Ectodermal cell (in vitro differentiated cells): ENCODE data around the gene ACACA.

ENCODE experiments used
- H3K27ac ChIP-seq: 2 replicates; pipeline ENCODE4 v1.7.0; 2013; ENCODE audit warnings: mild to moderate bottlenecking, low read depth, low read length; ENCODE audit not compliant: insufficient read depth, poor library complexity, severe bottlenecking
- H3K27me3 ChIP-seq: 2 replicates; pipeline ENCODE4 v1.7.0; 2013; ENCODE audit warnings: mild to moderate bottlenecking, low read length; ENCODE audit not compliant: insufficient read depth, control insufficient read depth, poor library complexity, severe bottlenecking
- H3K36me3 ChIP-seq: one replicate; pipeline ENCODE4 v1.7.0; 2013; ENCODE audit warnings: low read length; ENCODE audit not compliant: control insufficient read depth, insufficient read depth
- H3K4me1 ChIP-seq: one replicate; pipeline ENCODE4 v1.7.0; 2013; ENCODE audit warnings: low read length; ENCODE audit not compliant: control insufficient read depth, insufficient read depth
- H3K4me3 ChIP-seq: 2 replicates; pipeline ENCODE4 v1.7.0; 2013; ENCODE audit warnings: low read depth, low read length, control low read depth; ENCODE audit not compliant: insufficient read depth
- H3K9me3 ChIP-seq: 2 replicates; pipeline ENCODE4 v1.7.0; 2013; ENCODE audit warnings: mild to moderate bottlenecking, low read length, moderate library complexity; ENCODE audit not compliant: control insufficient read depth
- WGBS, 2 experiments: methylation state at CpG; one replicate each; pipeline ENCODE4 v1.1.7; 2013; ENCODE audit warnings: missing lambda C conversion rate in 2 of 2; 5-methylcytosine and 5-hydroxymethylcytosine counted together

Gene ACACA

GRCh38 chr17:37240381-37240780, 166.3 kb downstream of the ACACA start:
- H3K4me1 ChIP-seq: no peaks in the 10 kb centered on the region
- no peaks in the 10 kb centered on the region for H3K27me3 ChIP-seq
- no peaks in the 10 kb centered on the region for H3K9me3 ChIP-seq
- no peak overlapping the region for H3K4me3 ChIP-seq
- H3K36me3 ChIP-seq: peaks cover 20% of the 10 kb centered on the region
- no peak overlapping the region for H3K27ac ChIP-seq
- WGBS, 2 experiments: 94 to 95% methylated on average over 5 of the region's 5 CpGs

DNA sequence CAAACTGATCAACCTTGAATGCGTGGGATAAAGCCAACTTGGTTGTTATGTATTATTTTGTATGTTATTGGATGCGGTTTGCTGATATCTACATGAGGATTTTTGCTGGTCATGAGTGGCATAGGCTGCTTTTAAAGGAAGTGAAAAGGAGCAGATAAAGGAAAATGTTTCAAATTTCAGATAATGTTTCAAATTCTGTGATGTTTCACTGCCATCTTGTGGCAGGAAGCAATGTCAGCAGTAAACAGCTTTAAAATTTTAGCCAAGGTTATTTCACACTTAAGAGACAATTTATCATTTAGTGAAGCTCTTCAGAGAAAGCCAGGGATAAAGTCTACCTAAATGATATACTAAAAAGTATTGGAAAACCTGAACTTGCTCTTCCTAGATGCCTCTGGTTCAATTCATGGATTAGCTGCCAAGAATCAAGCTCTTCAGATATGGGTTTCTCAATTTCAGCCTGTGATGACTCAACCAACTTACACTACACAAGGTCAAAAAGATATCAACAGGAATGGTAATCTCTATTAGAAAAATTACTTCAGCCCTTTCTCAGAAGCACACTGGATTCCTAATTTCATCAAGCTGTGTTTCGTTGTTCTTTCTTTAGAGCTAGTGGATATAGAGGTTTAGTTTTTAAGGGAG, 166.8 kb downstream of the ACACA start:
- H3K4me3 ChIP-seq: no peak overlapping the region
- no peaks in the 10 kb centered on the region for H3K4me1 ChIP-seq
- H3K27me3 ChIP-seq: no peaks in the 10 kb centered on the region
- H3K27ac ChIP-seq: no peak overlapping the region
- H3K36me3 ChIP-seq: peaks cover 17% of the 10 kb centered on the region
- no peaks in the 10 kb centered on the region for H3K9me3 ChIP-seq
- 93 to 94% methylated on average over 3 of the region's 3 CpGs for WGBS, 2 experiments

- H3K36me3 ChIP-seq: peaks cover 3% of the 10 kb centered on the region
- H3K27me3 ChIP-seq: no peaks in the 10 kb centered on the region
- H3K4me1 ChIP-seq: no peaks in the 10 kb centered on the region
- no CpG with 5 or more reads among the region's 1 CpG for WGBS, 2 experiments
- H3K9me3 ChIP-seq: no peaks in the 10 kb centered on the region
- H3K27ac ChIP-seq: no peak overlapping the region
- no peak overlapping the region for H3K4me3 ChIP-seq
Measured at GRCh38 chr17:37234106-37234505, 172.5 kb downstream of the ACACA start.

DNA sequence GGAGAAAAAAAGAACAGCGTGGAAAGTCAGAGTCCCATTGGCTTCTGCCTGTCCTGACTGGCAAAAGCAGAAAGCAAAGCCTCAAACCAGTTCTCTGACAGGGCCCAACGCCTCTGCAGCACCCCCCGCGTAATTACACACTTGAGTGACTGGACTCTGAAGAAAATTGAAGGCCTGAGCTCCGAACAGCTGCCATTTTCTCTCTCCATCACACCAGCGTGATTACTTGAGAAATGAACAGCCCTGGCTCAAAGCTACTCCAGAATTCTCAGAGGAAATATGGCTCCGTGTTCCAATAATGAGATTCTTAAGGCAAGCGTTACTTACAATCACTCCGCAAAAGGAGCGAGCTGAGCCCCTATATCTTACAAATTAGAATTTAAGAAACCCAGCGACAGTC, 173.6 kb downstream of the ACACA start:
- no peaks in the 10 kb centered on the region for H3K36me3 ChIP-seq
- H3K4me1 ChIP-seq: no peaks in the 10 kb centered on the region
- H3K9me3 ChIP-seq: no peaks in the 10 kb centered on the region
- no peak overlapping the region for H3K4me3 ChIP-seq
- no peaks in the 10 kb centered on the region for H3K27me3 ChIP-seq
- H3K27ac ChIP-seq: no peak overlapping the region
- whole genome bisulfite sequencing, 2 experiments: 90 to 92% methylated on average over 11 of the region's 11 CpGs

GRCh38 chr17:37231887-37232286, 174.7 kb downstream of the ACACA start:
- 94 to 95% methylated on average over 2 of the region's 2 CpGs for WGBS, 2 experiments
- Histone ChIP-seq H3K27ac (peak overlapping the region; percentile 21), H3K4me1 (no peaks in the 10 kb centered on the region), H3K9me3 (no peaks in the 10 kb centered on the region), H3K4me3 (no peak overlapping the region), H3K27me3 (no peaks in the 10 kb centered on the region), H3K36me3 (no peaks in the 10 kb centered on the region)

DNA sequence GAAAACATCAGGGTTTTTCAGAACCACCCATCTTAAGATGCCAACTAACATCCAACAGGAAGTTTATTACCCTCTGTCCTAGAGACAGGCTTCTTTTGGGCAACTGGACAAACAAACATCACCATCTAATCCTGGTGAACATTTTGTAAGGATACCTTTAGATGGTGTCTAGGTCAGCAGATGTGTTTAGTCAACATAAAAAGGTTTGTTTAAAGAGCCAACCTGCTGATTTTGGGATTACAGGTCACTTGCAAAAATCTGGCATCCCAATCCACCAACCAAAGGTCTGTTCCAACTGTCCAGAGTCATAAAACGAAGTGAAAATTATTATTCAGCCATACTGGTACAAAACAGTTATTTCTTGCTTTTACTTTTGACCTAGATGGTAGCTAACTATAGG, 176.0 kb downstream of the ACACA start:
- Histone ChIP-seq H3K9me3 (no peaks in the 10 kb centered on the region), H3K27me3 (no peaks in the 10 kb centered on the region), H3K4me3 (no peak overlapping the region), H3K4me1 (peaks cover 8% of the 10 kb centered on the region), H3K27ac (no peak overlapping the region), H3K36me3 (no peaks in the 10 kb centered on the region)
- WGBS, 2 experiments: 54 to 63% methylated on average over 1 of the region's 1 CpG

GRCh38 chr17:37225465-37225864, 181.2 kb downstream of the ACACA start:
- H3K36me3 ChIP-seq: peaks cover 6% of the 10 kb centered on the region
- 1 to 3% methylated on average over 4 of the region's 4 CpGs for WGBS, 2 experiments
- H3K27ac ChIP-seq: peak overlapping the region; percentile 71

GRCh38 chr17:37221865-37222264, 184.8 kb downstream of the ACACA start:
- 100% methylated on average over 1 to 2 of the region's 2 CpGs for WGBS, 2 experiments
- Histone ChIP-seq H3K9me3 (no peaks in the 10 kb centered on the region), H3K4me3 (no peak overlapping the region), H3K27ac (no peak overlapping the region), H3K27me3 (no peaks in the 10 kb centered on the region), H3K4me1 (peaks cover 27% of the 10 kb centered on the region), H3K36me3 (peaks cover 6% of the 10 kb centered on the region)

More at GRCh38 chr17:37225465-37225864, 181.2 kb downstream of the ACACA start:
- H3K4me3 ChIP-seq: no peak overlapping the region
- peaks cover 19% of the 10 kb centered on the region for H3K4me1 ChIP-seq
- H3K27me3 ChIP-seq: no peaks in the 10 kb centered on the region
- no peaks in the 10 kb centered on the region for H3K9me3 ChIP-seq

DNA sequence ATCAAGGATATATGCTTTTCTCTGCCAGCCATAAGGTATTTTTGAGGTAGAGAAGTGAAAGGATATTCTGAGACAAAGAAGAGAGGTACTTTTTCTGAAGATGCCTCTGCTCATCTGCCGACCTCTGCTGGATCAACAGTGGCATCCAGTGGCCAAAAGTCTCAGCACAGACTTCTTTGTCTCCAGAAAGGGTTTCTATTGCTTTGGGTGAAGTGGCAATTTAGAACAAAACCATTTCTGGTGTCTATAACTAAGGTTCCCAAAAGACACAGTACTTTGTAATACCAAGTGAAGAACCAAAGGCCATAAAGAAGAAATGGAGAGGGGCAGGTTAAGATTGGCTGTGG, 186.1 kb downstream of the ACACA start:
- WGBS, 2 experiments: 32 to 37% methylated on average over 1 of the region's 1 CpG
- Histone ChIP-seq H3K4me3 (no peak overlapping the region), H3K27ac (peak overlapping the region; percentile 67), H3K9me3 (no peaks in the 10 kb centered on the region), H3K36me3 (peaks cover 6% of the 10 kb centered on the region), H3K4me1 (peaks cover 19% of the 10 kb centered on the region), H3K27me3 (no peaks in the 10 kb centered on the region)

DNA sequence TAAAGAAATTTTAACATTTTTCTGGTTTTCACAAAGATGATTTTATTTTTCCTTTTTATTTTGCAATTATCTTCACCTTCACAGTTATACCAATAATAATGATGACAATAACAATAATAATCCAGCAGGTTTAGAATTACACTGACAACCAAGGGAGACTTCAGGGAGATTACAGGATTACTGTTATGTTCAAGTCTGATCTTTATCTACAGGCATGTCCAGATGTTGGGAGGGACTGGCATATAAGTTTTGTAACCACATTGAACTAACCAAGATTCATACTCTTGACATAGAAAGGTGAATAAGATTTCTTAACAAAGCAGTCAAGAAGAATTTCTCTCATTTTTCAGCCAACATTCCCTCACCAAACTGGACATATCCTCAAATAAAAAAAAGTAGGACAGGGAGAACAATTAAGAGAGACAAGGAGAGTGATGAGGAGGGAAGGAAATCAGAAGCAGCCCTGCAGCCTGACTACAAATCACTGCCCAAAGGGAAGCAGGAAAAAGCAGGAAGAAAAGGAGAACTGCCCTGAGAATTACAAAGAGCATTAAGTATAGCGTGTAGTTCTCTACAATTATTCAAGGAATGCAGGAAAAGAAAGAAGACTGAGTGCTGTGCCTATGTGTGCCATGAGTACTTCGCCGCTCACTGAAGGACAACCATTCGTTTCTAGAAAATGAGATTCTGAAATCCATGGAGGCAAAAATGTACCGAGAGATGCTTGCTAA, 186.6 kb downstream of the ACACA start:
- Histone ChIP-seq H3K36me3 (peaks cover 6% of the 10 kb centered on the region), H3K9me3 (no peaks in the 10 kb centered on the region), H3K27me3 (no peaks in the 10 kb centered on the region), H3K27ac (peak overlapping the region; percentile 67), H3K4me1 (peaks cover 15% of the 10 kb centered on the region), H3K4me3 (no peak overlapping the region)
- 60 to 73% methylated on average over 5 of the region's 5 CpGs for whole genome bisulfite sequencing, 2 experiments
